ENCODE data around the gene GC.
"Not testable (repeated sequence)": the region's sequence is repeated elsewhere in the genome, so short reads cannot be mapped to it uniquely, and the experiment has no call there.

GC gene, protein sequence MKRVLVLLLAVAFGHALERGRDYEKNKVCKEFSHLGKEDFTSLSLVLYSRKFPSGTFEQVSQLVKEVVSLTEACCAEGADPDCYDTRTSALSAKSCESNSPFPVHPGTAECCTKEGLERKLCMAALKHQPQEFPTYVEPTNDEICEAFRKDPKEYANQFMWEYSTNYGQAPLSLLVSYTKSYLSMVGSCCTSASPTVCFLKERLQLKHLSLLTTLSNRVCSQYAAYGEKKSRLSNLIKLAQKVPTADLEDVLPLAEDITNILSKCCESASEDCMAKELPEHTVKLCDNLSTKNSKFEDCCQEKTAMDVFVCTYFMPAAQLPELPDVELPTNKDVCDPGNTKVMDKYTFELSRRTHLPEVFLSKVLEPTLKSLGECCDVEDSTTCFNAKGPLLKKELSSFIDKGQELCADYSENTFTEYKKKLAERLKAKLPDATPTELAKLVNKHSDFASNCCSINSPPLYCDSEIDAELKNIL

DNA sequence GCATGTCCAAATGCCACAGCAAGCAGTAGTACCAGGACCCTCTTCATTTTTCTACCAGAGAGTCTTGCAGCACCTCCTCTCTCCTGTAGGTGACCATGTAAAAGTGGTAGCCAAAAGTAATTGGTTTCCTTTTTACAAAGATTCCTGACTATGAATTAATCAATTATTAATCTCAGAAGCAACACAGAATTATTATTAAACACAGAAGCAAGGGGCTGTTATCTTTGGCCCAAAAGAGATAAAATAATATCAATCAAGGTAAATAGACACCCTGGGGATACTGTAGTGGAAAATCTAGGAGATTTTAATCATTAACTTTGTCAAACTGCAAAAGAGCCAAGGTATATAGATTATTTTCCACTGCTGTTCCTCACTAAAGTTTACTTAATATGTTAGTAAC, at the start of gene GC:
GC (minus strand) TSS at position 108 of the 400 bp plus-strand sequence; CDS start at position 47, 61 bp downstream.
- no peak for DNase-seq (ENCODE audit: low read depth in 2 of 2)

DNA sequence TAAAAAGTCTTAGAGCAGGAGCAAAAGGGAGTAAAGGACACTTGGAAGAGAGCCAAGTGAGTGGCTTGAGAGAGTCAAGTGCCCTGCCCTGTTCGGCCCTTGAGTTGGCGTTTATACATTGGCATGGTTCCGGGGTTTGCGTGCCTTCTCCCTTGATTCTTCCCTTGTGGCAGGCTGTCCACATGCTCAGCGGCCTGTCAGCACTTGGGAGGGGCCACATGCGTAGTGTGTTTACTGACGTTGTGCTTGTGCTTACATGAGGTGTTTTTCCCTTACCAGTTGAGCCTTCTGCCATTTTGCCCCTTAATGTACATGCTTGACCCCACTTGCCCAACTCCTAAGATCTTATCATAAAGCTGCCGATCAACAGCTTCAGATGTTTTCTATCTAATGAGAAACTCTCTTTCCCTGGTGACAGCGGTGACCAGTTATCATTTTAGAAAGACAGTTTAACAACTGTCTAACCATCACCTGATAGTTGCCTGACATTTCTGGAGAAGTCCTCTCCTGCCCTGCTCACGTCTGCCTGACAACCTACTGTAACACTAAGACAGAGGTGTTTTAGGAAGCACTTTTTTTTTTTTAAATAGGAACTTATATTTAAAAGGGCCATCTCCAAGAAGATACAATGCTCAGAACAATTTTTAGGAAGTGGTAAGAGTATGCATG, 49.5 kb upstream of the GC start:
- DNase-seq (ENCODE audit: low read depth in 2 of 2), result no peak

DNA sequence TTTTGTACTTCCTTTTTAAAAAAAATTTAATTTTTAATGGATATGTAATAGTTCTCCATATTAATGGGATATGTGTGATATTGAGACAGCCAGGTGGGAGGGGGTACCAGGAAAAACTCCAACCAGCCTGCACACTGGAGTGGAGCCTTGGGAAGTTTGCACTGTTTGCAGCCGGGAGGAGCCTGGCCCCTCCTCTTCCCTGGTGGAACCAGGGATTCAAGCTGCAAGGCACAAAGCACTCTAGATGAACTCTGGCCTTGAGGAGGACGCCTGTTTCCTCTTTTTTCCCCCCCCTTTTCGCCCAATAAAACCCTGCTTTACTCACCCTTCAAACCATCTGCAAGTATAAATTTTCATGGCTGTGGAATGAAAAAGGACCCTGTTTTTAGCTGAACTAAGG, 48.2 kb upstream of the GC start:
- DNase-seq (ENCODE audit: low read depth in 2 of 2), result no peak

GRCh38 chr4:71830497-71831190, 46.8 kb upstream of the GC start:
- DNase-seq (ENCODE audit: low read depth in 2 of 2), result no peak

- no peak for DNase-seq (ENCODE audit: low read depth in 2 of 2)
These were observed 44.6 kb upstream of the GC start for GRCh38 chr4:71828470-71828869.

DNA sequence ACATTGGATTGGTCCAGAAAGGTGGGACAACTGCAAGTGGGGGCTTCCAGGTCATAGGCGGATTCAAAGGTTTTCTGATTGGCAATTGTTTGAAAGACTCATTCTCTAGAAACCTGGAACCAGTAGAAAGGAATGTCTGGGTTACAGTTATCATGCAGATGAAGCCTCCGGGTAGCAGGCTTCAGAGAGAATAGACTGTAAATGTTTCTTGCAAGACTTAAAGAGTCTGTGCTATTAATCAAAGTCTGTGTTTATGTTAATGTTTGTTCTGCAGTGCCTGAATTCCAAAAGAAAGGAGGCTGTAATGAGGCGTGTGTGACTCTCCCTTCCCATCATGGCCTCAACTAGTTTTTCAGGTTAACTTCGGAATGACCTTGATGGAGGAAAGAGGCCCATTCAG, 43.9 kb upstream of the GC start:
- DNase-seq (ENCODE audit: low read depth in 2 of 2), result no peak

GRCh38 chr4:71816676-71817303, 32.9 kb upstream of the GC start:
- DNase-seq (ENCODE audit: low read depth in 2 of 2), result no peak

DNA sequence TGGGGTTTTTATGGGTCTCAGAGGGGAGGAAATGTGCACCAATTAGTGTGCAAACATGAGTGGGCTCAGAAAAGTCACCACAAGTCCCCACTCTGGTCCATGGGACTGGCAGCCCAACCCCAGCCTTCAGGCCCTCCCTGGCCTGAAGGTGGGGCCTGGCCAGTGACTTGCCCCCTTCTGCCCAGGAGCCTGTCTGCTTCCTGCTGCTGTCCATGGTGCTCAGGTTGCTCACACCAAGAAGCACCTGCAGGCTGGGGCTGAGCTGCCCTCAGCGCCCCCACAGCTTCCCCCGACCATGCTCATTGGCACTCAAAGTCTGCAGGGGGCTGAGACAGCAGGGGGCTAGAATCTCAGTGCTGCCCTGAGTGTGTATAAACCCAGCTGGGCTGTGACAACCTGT, 30.6 kb upstream of the GC start:
- no peak for DNase-seq (ENCODE audit: low read depth in 2 of 2)

DNA sequence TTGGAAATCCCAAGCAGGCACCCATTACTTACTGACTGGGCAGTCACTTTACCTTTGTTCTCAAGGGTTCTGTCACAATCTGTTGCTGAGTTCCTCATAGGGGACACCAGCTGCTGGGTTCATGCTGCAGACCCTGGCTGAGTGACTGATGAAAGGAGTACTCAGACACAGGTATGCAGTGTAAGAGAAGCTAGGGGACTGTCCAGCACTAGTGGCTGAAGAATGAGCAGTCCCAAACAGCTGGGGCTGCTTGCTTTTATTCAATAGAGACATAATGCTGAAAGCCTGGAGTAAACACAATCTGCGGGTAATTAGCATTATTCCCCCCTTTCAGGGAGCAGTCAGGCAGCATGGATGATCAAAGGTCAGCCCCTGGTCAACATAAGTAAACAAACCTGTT, 25.9 kb upstream of the GC start:
- DNase-seq (ENCODE audit: low read depth in 2 of 2), result not testable (repeated sequence)

DNA sequence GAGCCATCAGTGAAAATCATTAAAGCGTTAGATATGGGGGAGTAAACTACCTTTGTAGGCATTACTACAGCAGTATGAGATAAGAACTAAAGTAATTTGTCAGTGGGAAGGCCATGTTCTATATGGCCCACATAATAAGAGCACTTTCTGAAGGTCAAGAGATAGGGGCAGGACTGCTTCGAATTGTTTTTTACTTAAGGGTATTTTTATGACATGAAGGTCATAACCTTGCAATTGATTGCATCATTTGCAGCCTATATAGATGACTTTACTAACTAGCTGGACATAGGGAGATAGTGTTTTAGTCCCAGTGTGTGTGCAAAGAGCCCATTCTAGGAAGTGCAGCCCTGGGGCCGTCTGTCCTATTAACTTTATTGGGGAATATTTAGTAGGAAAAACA, 23.6 kb upstream of the GC start:
- DNase-seq (ENCODE audit: low read depth in 2 of 2), result no peak

- DNase-seq (ENCODE audit: low read depth in 2 of 2), result not testable (repeated sequence)
These were observed 21.4 kb upstream of the GC start for GRCh38 chr4:71805230-71805629.

- DNase-seq (ENCODE audit: low read depth in 2 of 2), result not testable (repeated sequence)
These were observed 20.3 kb upstream of the GC start for GRCh38 chr4:71804017-71804697.

- DNase-seq (ENCODE audit: low read depth in 2 of 2), result no peak
These were observed 2.1 kb upstream of the GC start for GRCh38 chr4:71785959-71786358.

DNA sequence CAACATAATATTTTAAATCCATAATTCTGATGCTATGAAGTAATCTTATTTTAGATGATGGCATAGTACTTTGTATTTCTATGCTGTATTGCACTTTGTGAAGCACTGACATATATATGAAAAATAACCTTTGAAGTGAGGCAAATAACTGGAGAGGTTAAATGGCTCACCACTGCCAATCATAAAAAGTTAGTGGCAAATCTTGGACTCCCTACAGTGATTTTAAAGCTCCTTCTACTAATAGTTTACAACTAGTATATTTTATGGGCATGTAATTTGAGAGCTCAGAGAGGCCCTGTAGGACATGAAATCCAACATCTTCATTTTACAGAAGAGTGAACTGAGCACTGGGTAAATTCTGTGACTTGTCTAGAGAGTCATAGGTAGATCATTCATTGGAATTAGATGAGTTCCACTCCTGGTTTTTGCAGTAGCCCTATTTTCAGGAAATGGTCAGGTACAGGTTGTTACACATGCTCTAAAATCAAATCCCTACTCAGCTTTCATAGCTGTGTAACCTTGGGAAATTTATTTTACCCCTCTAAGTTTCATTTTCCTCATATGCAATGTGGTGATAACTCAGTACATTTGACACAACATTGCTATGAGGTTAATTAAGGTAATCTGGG, 804 bp upstream of the GC start:
- no peak for DNase-seq (ENCODE audit: low read depth in 2 of 2)

DNA sequence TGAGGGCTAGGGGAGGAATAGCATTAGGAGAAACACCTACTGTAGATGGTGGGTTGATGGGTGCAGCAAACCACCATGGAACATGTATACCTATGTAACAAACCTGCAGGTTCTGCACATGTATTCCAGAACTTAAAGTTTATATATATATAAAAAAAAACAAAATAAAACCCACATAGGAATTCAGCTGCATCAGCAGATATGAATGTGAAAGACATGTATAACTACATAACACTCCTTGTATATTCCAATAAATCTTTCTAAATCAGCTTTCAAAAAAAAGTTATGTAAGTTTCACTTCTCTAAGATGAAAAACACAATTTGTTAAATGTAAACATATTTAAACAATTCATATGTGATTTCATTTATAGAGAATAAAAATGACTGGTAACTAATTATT, 6.0 kb downstream of the GC start:
- DNase-seq (ENCODE audit: low read depth in 2 of 2), result no peak

DNA sequence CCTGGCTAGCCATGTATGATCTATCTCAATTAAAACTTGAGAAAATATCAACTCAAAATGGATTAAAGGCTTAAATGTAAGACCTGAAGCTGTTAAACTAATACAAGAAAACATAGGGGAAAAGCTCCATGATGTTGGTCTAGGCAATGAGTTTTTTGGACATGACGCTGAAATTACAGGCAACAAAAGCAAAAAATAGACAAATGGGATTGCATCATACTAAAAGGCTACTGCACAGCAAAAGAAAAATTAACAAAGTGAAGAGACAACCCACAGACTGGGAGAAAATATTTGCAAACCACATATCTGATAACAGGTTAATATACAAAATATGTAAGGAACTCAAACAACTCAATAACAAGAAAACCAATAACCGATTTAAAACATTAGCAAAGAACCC, 8.4 kb downstream of the GC start:
- no peak for DNase-seq (ENCODE audit: low read depth in 2 of 2)

GRCh38 chr4:71774136-71774535, 9.7 kb downstream of the GC start:
- no peak for DNase-seq (ENCODE audit: low read depth in 2 of 2)

GRCh38 chr4:71773004-71773403, 10.9 kb downstream of the GC start:
- no peak for DNase-seq (ENCODE audit: low read depth in 2 of 2)

DNA sequence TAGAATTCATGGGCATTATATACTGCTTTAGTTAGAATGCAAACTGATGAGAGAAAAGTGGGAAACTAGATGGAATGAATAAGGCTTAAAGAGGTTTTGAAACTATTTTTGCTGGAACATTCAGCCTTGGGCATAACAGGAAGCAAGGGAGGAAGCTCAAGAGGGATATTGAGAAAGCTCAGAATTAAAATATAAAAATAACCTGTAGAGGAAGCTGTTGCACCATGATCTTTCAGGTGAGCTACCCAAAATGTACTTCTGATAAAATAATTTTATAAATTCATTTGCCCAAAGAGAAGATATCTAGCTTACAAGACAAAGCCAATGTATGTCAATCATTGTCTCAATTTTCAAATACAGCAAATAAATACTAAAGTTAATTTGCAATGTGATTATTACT, 11.3 kb downstream of the GC start:
- no peak for DNase-seq (ENCODE audit: low read depth in 2 of 2)

GRCh38 chr4:71771613-71772012, 12.3 kb downstream of the GC start:
- no peak for DNase-seq (ENCODE audit: low read depth in 2 of 2)

- DNase-seq (ENCODE audit: low read depth in 2 of 2), result no peak
These were observed 14.4 kb downstream of the GC start for GRCh38 chr4:71769434-71769833.

All from stimulated activated CD4-positive, alpha-beta T cell treated with anti-CD3 and anti-CD28 coated beads, Interleukin-15, amount 100 ng/mL, for 48 hours (primary cell).